T-helper 2 cell (primary cell): ENCODE data around the gene TRIP12.
"Not testable (repeated sequence)": the region's sequence is repeated elsewhere in the genome, so short reads cannot be mapped to it uniquely, and the experiment has no call there.

Source experiments
- DNase-seq, 5 experiments: peaks; one replicate each; pipeline versions ENCODE4 v3.0.0 to v3.0.0-alpha.2; 2012 to 2022

TRIP12 gene

GRCh38 chr2:229825476-229825875 is 96.3 kb downstream of the TRIP12 start:
- DNase-seq: no peak

GRCh38 chr2:229821316-229821715 is 100.5 kb downstream of the TRIP12 start:
- no peak for DNase-seq

GRCh38 chr2:229818230-229818629 is 103.6 kb downstream of the TRIP12 start:
- DNase-seq: no peak

GRCh38 chr2:229815858-229816257 is 106.0 kb downstream of the TRIP12 start:
- no peak for DNase-seq

GRCh38 chr2:229815342-229815741 is 106.5 kb downstream of the TRIP12 start:
- DNase-seq: no peak

- no peak for DNase-seq
Observed at GRCh38 chr2:229810786-229811185, 111.0 kb downstream of the TRIP12 start.

- no peak for DNase-seq
Observed at GRCh38 chr2:229805559-229805958, 116.2 kb downstream of the TRIP12 start.

- no peak for DNase-seq
Observed at GRCh38 chr2:229802785-229803184, 119.0 kb downstream of the TRIP12 start.

GRCh38 chr2:229800997-229801754 is 120.6 kb downstream of the TRIP12 start:
- DNase-seq: peak in 4 of 5 experiments; percentile 10 to 76 (median 54)

- DNase-seq: no peak
Observed at GRCh38 chr2:229798446-229799155, 123.2 kb downstream of the TRIP12 start.

- no peak for DNase-seq
Observed at GRCh38 chr2:229795058-229795457, 126.8 kb downstream of the TRIP12 start.

GRCh38 chr2:229794636-229795035 is 127.2 kb downstream of the TRIP12 start:
- no peak for DNase-seq

GRCh38 chr2:229786289-229786688 is 135.5 kb downstream of the TRIP12 start:
- DNase-seq: not testable (repeated sequence)

GRCh38 chr2:229784791-229785190 is 137.0 kb downstream of the TRIP12 start:
- DNase-seq: no peak

GRCh38 chr2:229783108-229783721 is 138.6 kb downstream of the TRIP12 start:
- DNase-seq: peak in 1 of 5 experiments; percentile 42

- peak in 2 of 5 experiments; percentile 6 to 54 for DNase-seq
Observed at GRCh38 chr2:229780856-229781773, 140.7 kb downstream of the TRIP12 start.

GRCh38 chr2:229779650-229780049 is 142.2 kb downstream of the TRIP12 start:
- no peak for DNase-seq

- no peak for DNase-seq
Observed at GRCh38 chr2:229777716-229778115, 144.1 kb downstream of the TRIP12 start.

GRCh38 chr2:229775614-229776313 is 146.0 kb downstream of the TRIP12 start:
- peak in 1 of 5 experiments; percentile 52 for DNase-seq

GRCh38 chr2:229774237-229774636 is 147.6 kb downstream of the TRIP12 start:
- DNase-seq: no peak

- no peak for DNase-seq
Observed at GRCh38 chr2:229768235-229768634, 153.6 kb downstream of the TRIP12 start.

GRCh38 chr2:229765721-229766120 is 156.1 kb downstream of the TRIP12 start:
- no peak for DNase-seq
